ENCODE results near the gene CNTNAP2. TPM values are rescaled to one million over a fixed set of nuclear protein-coding genes. Genes with fewer than 3 reads are reported as not detected.

Gene CNTNAP2
- total and polyA plus RNA-seq, 3 donors from 2014 or later: 4.3 to 6.1 (median 4.4) TPM

DNA sequence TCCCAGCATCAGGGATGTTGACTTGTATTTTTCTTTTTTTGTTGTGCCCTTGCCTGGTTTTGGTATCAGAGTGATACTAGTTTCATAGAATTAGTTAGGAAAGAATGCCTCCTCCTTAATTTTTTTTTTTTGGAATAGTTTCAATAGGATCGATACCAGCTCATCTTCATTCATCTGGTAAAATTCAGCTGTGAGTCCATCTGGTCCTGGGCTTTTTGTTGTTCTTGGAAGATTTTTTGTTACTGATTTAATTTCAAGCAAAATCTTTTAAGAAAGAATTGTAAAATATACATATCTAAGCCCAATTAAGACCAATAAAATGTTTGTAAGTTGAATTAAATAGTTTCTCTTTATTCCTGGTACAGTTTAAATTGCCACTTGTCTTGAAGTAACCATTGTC, 1159.5 kb downstream of the CNTNAP2 start:
- Histone ChIP-seq H3K36me3 (ENCODE audit: low read depth, missing control alignments) (no peaks in the 10 kb centered on the region), H3K27me3 (no peaks in the 10 kb centered on the region), H3K4me3 (no peak overlapping the region), H3K4me1 (no peaks in the 10 kb centered on the region), H3K27ac (no peak overlapping the region), H3K9me3 (no peaks in the 10 kb centered on the region)
- intact Hi-C loops (cut with DNase I; ENCODE audit: low total_unique reads): no loop called here
- DNase-seq: no peak
- WGBS, 2 donors: 65 to 73% methylated on average over 1 of the region's 1 CpG
- no peak for TF ChIP-seq POLR2A (IDR thresholded peaks at IDR 0.05)
- TF ChIP-seq, protein P1, sequence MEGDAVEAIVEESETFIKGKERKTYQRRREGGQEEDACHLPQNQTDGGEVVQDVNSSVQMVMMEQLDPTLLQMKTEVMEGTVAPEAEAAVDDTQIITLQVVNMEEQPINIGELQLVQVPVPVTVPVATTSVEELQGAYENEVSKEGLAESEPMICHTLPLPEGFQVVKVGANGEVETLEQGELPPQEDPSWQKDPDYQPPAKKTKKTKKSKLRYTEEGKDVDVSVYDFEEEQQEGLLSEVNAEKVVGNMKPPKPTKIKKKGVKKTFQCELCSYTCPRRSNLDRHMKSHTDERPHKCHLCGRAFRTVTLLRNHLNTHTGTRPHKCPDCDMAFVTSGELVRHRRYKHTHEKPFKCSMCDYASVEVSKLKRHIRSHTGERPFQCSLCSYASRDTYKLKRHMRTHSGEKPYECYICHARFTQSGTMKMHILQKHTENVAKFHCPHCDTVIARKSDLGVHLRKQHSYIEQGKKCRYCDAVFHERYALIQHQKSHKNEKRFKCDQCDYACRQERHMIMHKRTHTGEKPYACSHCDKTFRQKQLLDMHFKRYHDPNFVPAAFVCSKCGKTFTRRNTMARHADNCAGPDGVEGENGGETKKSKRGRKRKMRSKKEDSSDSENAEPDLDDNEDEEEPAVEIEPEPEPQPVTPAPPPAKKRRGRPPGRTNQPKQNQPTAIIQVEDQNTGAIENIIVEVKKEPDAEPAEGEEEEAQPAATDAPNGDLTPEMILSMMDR (IDR thresholded peaks at IDR 0.05): no peak

DNA sequence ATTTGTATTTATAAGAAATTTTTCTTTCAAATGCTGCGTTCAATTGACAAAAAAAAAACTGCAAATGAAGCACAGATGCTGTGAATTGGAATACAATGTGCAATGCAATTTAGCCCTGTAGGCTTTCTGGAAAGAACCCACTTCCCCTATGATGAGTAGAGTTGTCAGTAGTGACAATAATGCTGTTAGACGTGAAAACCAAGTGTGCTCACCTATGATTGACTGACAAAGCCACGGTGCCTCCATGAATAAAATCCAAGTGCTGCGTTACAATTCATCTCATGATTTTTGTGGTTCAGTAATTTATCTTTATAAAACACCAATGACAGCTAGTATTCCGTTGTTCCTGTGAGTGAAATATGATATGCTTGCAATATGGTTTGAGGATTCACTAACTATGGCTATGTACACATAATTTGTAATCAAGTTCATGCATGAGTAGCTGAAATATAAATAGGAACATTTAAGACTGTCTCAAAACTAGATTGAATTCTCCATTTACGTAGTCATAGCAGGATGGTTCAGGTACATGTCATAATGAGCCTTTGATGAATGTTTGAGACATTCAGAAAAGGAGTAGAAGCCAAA, 1160.3 kb downstream of the CNTNAP2 start:
- no peaks in the 10 kb centered on the region for H3K36me3 ChIP-seq (ENCODE audit: low read depth, missing control alignments)

DNA sequence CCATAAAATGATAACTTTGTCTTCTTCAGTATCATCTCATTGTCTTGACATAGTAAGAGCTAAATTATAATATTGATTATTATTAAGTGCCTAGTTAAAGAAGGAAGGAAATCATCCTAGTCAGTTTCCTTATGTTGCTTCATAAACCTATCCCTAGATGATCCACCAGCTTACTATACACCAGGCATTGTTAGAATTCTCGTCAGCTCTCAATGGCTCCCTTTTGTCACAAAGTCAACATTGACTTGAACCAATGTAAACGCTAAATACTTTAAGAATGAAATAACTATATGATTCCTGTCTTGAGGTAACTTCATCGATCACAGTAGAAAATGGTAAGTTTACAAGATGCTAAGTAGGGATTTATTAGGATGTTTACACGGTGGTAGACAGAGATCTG, 1162.9 kb downstream of the CNTNAP2 start:
- Histone ChIP-seq H3K27me3 (no peaks in the 10 kb centered on the region), H3K9me3 (no peaks in the 10 kb centered on the region), H3K27ac (no peak overlapping the region), H3K4me1 (no peaks in the 10 kb centered on the region), H3K4me3 (no peak overlapping the region), H3K36me3 (ENCODE audit: low read depth, missing control alignments) (no peaks in the 10 kb centered on the region)
- no peak for TF ChIP-seq POLR2A (IDR thresholded peaks at IDR 0.05)
- TF ChIP-seq, protein P1 (IDR thresholded peaks at IDR 0.05): no peak
- DNase-seq: no peak
- intact Hi-C loops (cut with DNase I; ENCODE audit: low total_unique reads): no loop called here
- 80 to 84% methylated on average over 4 of the region's 4 CpGs for WGBS, 2 donors

More for the DNA sequence above, 1160.3 kb downstream of the CNTNAP2 start:
- DNase-seq: no peak
- no peak overlapping the region for H3K4me3 ChIP-seq
- TF ChIP-seq POLR2A (IDR thresholded peaks at IDR 0.05): no peak
- TF ChIP-seq, protein P1 (IDR thresholded peaks at IDR 0.05): no peak
- intact Hi-C loops (cut with DNase I; ENCODE audit: low total_unique reads): no loop called here
- no peaks in the 10 kb centered on the region for H3K27me3 ChIP-seq
- H3K27ac ChIP-seq: no peak overlapping the region
- no peaks in the 10 kb centered on the region for H3K4me1 ChIP-seq
- WGBS, 2 donors: 81 to 88% methylated on average over 6 of the region's 6 CpGs
- no peaks in the 10 kb centered on the region for H3K9me3 ChIP-seq

DNA sequence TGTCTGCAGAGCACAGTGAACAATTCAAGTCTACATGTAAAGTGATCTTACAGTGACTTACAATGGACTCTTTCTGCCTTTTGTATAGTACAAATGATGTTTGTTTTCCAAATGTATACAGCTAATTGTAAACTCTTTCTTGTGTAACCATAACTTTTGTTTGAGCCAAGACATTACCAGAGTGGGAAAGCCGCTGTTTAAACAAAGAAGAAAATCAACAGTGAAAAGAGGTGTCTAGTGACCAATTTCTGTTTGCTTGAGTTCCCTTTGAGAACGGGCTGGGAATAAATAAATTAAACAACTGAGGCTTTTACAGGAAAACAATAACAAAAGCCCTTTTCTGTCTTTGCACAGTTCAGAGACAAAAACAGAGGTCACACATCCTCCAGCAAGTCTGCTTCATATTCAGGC, 1163.4 kb downstream of the CNTNAP2 start:
- DNase-seq: no peak
- 71 to 81% methylated on average over 2 of the region's 2 CpGs for WGBS, 2 donors
- no peaks in the 10 kb centered on the region for H3K9me3 ChIP-seq
- H3K4me1 ChIP-seq: no peaks in the 10 kb centered on the region
- intact Hi-C loops (cut with DNase I; ENCODE audit: low total_unique reads): no loop called here
- no peak for TF ChIP-seq POLR2A (IDR thresholded peaks at IDR 0.05)
- TF ChIP-seq, protein P1 (IDR thresholded peaks at IDR 0.05): no peak
- H3K27me3 ChIP-seq: no peaks in the 10 kb centered on the region
- no peaks in the 10 kb centered on the region for H3K36me3 ChIP-seq (ENCODE audit: low read depth, missing control alignments)
- no peak overlapping the region for H3K27ac ChIP-seq
- no peak overlapping the region for H3K4me3 ChIP-seq

DNA sequence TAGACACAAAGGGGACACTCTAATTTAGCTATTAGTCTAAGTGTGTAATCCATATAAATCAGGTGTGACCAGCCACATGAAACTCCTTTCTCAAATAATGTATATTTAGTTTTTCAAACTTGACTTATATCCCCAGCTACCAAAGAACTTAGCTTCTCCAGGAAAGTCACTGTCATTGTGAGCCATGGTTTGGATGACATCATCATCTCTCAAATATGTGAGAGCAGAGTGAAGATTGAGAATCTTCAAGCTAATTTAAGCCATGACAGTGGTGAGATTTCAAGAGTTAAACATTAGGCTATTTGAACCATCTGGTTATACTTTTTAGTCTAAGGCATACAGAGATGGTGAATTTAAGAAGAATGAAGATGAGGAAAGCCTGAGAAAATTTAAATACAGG, 1165.6 kb downstream of the CNTNAP2 start:
- intact Hi-C loops (cut with DNase I; ENCODE audit: low total_unique reads): no loop called here
- TF ChIP-seq, protein P1 (IDR thresholded peaks at IDR 0.05): no peak
- no peak for TF ChIP-seq POLR2A (IDR thresholded peaks at IDR 0.05)
- H3K27me3 ChIP-seq: no peaks in the 10 kb centered on the region
- no peak overlapping the region for H3K4me3 ChIP-seq
- no peaks in the 10 kb centered on the region for H3K9me3 ChIP-seq
- no peak overlapping the region for H3K27ac ChIP-seq
- no peak for DNase-seq
- H3K36me3 ChIP-seq (ENCODE audit: low read depth, missing control alignments): no peaks in the 10 kb centered on the region
- H3K4me1 ChIP-seq: no peaks in the 10 kb centered on the region

Measured in testis (tissue), 3 donors.